ENCODE results near the gene COQ4. TPM values are rescaled to one million over a fixed set of nuclear protein-coding genes. Genes with fewer than 3 reads are reported as not detected.
A peak's percentile ranks its signal among the peaks of the same experiment; 100 is the strongest.

Gene COQ4
- total RNA-seq, 1 donor from 2014 or later: 31.4 TPM

DNA sequence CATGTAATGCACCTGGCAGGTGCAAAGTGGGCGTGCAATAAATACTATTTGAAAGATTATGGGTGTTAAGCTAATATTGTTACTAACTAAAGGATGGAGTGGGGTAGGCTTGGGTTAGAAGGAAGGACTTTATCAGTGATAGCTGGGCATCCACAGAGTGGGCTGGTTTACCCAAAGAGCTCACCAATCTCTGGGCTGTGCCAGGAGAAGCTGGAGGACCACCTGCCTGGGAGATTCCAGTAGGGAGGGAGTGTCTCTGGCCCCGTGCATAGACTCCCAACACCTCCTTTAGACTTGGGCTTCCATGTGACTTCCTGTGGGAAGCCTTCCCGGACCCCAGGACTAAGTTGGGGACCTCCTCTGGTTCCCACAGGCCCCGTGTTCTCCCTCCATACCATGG, 42.9 kb downstream of the COQ4 start:
- Histone ChIP-seq H3K4me3 (ENCODE audit: insufficient read depth, low read depth, low read length) (no peak overlapping the region), H3K79me2 (ENCODE audit: insufficient read depth, low read length) (peaks cover 4% of the 10 kb centered on the region), H2AFZ (ENCODE audit: low read depth, low read length) (peak overlapping the region; percentile 79), H4K20me1 (ENCODE audit: insufficient read depth, low read length) (no peaks in the 10 kb centered on the region), H3K27me3 (ENCODE audit: insufficient read depth, low read length) (no peaks in the 10 kb centered on the region), H3K9me3 (ENCODE audit: insufficient read depth, low read depth, low read length) (no peaks in the 10 kb centered on the region), H3K9ac (ENCODE audit: low read length) (peak overlapping the region; percentile 54), H3K27ac (ENCODE audit: low read depth, low read length) (no peak overlapping the region), H3K4me2 (ENCODE audit: low read length) (peak overlapping the region; percentile 80), H3K4me1 (ENCODE audit: insufficient read depth, low read length) (peaks cover 25% of the 10 kb centered on the region), H3K36me3 (ENCODE audit: insufficient read depth, low read length) (no peaks in the 10 kb centered on the region)
- TF ChIP-seq EZH2 (IDR thresholded peaks at IDR 0.05; ENCODE audit: insufficient read depth, low read length) (no peak), CTCF (IDR thresholded peaks at IDR 0.05; ENCODE audit: insufficient read depth, low read depth, low read length) (no peak)
- peak overlapping the region; percentile 75 for H3K27ac Mint-ChIP-seq (ENCODE audit: unreplicated experiment)
- FAIRE-seq (no peak), DNase-seq (ENCODE audit: low read depth) (no peak)
- no peaks in the 10 kb centered on the region for H3K9me3 Mint-ChIP-seq (ENCODE audit: unreplicated experiment)
- no peak overlapping the region for H3K4me3 Mint-ChIP-seq (ENCODE audit: unreplicated experiment)
- H3K36me3 Mint-ChIP-seq (ENCODE audit: low read depth, unreplicated experiment): peaks cover 1% of the 10 kb centered on the region
- H3K4me1 Mint-ChIP-seq (ENCODE audit: low read depth, unreplicated experiment): peaks cover 20% of the 10 kb centered on the region
- H3K27me3 Mint-ChIP-seq (ENCODE audit: low read depth, unreplicated experiment): no peaks in the 10 kb centered on the region

DNA sequence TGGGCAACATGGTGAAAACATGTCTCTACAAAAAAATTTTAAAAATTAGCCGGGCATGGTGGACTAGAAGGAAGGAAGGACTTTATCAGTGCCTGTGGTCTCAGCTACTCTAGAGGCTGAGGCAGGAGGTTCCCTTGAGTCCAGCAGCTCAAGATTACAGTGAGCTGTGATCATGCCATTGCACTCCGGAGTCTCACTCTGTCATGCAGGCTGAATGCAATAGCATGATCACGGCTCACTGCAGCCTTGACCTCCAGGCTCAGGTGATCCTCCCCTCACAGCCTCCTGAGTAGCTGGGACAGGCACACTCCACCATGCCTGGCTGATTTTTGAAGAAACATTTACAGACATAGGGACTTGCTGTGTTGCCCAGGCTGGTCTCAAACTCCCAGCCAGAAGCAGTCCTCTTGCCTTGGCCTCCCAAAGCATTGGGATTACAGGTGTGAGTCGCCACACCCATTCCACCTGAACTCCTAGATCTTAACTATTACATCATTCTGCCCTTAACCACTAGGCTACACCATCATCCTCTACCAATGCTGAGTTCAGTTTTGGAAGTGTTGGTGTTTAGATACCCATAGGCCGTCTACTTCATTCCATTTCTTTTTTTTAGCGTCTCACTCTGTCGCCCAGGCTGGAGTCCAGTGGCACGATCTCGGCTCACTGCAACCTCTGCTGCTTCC, 46.5 kb downstream of the COQ4 start:
- no peak overlapping the region for H3K27ac ChIP-seq (ENCODE audit: low read depth, low read length)
- Mint-ChIP-seq H3K27me3 (ENCODE audit: low read depth, unreplicated experiment) (no peaks in the 10 kb centered on the region), H3K27ac (ENCODE audit: unreplicated experiment) (no peak overlapping the region), H3K4me3 (ENCODE audit: unreplicated experiment) (no peak overlapping the region), H3K9me3 (ENCODE audit: unreplicated experiment) (no peaks in the 10 kb centered on the region), H3K36me3 (ENCODE audit: low read depth, unreplicated experiment) (no peaks in the 10 kb centered on the region), H3K4me1 (ENCODE audit: low read depth, unreplicated experiment) (peaks cover 26% of the 10 kb centered on the region)
- FAIRE-seq: no peak
- H3K79me2 ChIP-seq (ENCODE audit: insufficient read depth, low read length): peaks cover 32% of the 10 kb centered on the region
- H3K9ac ChIP-seq (ENCODE audit: low read length): no peak overlapping the region
- peaks cover 10% of the 10 kb centered on the region for H4K20me1 ChIP-seq (ENCODE audit: insufficient read depth, low read length)
- H3K4me2 ChIP-seq (ENCODE audit: low read length): no peak overlapping the region
- no peak for TF ChIP-seq CTCF (IDR thresholded peaks at IDR 0.05; ENCODE audit: insufficient read depth, low read depth, low read length)
- TF ChIP-seq EZH2 (IDR thresholded peaks at IDR 0.05; ENCODE audit: insufficient read depth, low read length): no peak
- no peaks in the 10 kb centered on the region for H3K36me3 ChIP-seq (ENCODE audit: insufficient read depth, low read length)
- no peak overlapping the region for H3K4me3 ChIP-seq (ENCODE audit: insufficient read depth, low read depth, low read length)
- peaks cover 21% of the 10 kb centered on the region for H3K4me1 ChIP-seq (ENCODE audit: insufficient read depth, low read length)
- H3K27me3 ChIP-seq (ENCODE audit: insufficient read depth, low read length): no peaks in the 10 kb centered on the region
- no peak overlapping the region for H2AFZ ChIP-seq (ENCODE audit: low read depth, low read length)
- DNase-seq (ENCODE audit: low read depth): no peak
- H3K9me3 ChIP-seq (ENCODE audit: insufficient read depth, low read depth, low read length): no peaks in the 10 kb centered on the region

GRCh38 chr9:128370367-128370751, 47.7 kb downstream of the COQ4 start:
- TF ChIP-seq EZH2 (IDR thresholded peaks at IDR 0.05; ENCODE audit: insufficient read depth, low read length) (no peak), CTCF (IDR thresholded peaks at IDR 0.05; ENCODE audit: insufficient read depth, low read depth, low read length) (no peak)
- H3K27ac Mint-ChIP-seq (ENCODE audit: unreplicated experiment): peak overlapping the region; percentile 100

More at GRCh38 chr9:128370367-128370751, 47.7 kb downstream of the COQ4 start:
- Mint-ChIP-seq H3K9me3 (ENCODE audit: unreplicated experiment) (no peaks in the 10 kb centered on the region), H3K27me3 (ENCODE audit: low read depth, unreplicated experiment) (no peaks in the 10 kb centered on the region), H3K36me3 (ENCODE audit: low read depth, unreplicated experiment) (peaks cover 2% of the 10 kb centered on the region), H3K4me3 (ENCODE audit: unreplicated experiment) (peak overlapping the region; percentile 94), H3K4me1 (ENCODE audit: low read depth, unreplicated experiment) (peaks cover 27% of the 10 kb centered on the region)
- peaks cover 12% of the 10 kb centered on the region for H3K4me1 ChIP-seq (ENCODE audit: insufficient read depth, low read length)
- H3K4me3 ChIP-seq (ENCODE audit: insufficient read depth, low read depth, low read length): peak overlapping the region; percentile 94
- H3K27ac ChIP-seq (ENCODE audit: low read depth, low read length): peak overlapping the region; percentile 93
- no peak for DNase-seq (ENCODE audit: low read depth)
- H3K36me3 ChIP-seq (ENCODE audit: insufficient read depth, low read length): no peaks in the 10 kb centered on the region
- H3K27me3 ChIP-seq (ENCODE audit: insufficient read depth, low read length): no peaks in the 10 kb centered on the region
- no peaks in the 10 kb centered on the region for H3K9me3 ChIP-seq (ENCODE audit: insufficient read depth, low read depth, low read length)
- no peak for FAIRE-seq
- peaks cover 17% of the 10 kb centered on the region for H4K20me1 ChIP-seq (ENCODE audit: insufficient read depth, low read length)
- peak overlapping the region; percentile 89 for H2AFZ ChIP-seq (ENCODE audit: low read depth, low read length)
- H3K4me2 ChIP-seq (ENCODE audit: low read length): peak overlapping the region; percentile 87
- peak overlapping the region; percentile 98 for H3K9ac ChIP-seq (ENCODE audit: low read length)
- H3K79me2 ChIP-seq (ENCODE audit: insufficient read depth, low read length): peaks cover 43% of the 10 kb centered on the region
